NCI-H2171 (cell line): ENCODE measurements around the gene TACC2.
"Not testable (repeated sequence)": the region's sequence is repeated elsewhere in the genome, so short reads cannot be mapped to it uniquely, and the experiment has no call there.

Experiments used
- DNase-seq: peaks from one replicate; lab custom pipeline; 2025; lab: John Stamatoyannopoulos, UW

Gene TACC2

GRCh38 chr10:122191936-122192541 lies 203.1 kb downstream of the TACC2 start:
- no peak for DNase-seq

- DNase-seq: no peak
Measured at GRCh38 chr10:122194251-122194650, 205.3 kb downstream of the TACC2 start.

- DNase-seq: no peak
Measured at GRCh38 chr10:122196218-122196617, 207.3 kb downstream of the TACC2 start.

- no peak for DNase-seq
Measured at GRCh38 chr10:122197611-122198222, 208.8 kb downstream of the TACC2 start.

- no peak for DNase-seq
Measured at GRCh38 chr10:122198631-122199030, 209.7 kb downstream of the TACC2 start.

- DNase-seq: no peak
Measured at GRCh38 chr10:122199070-122199469, 210.1 kb downstream of the TACC2 start.

GRCh38 chr10:122199689-122200088 lies 210.7 kb downstream of the TACC2 start:
- no peak for DNase-seq

GRCh38 chr10:122201401-122201800 lies 212.4 kb downstream of the TACC2 start:
- DNase-seq: no peak

GRCh38 chr10:122203180-122203579 lies 214.2 kb downstream of the TACC2 start:
- DNase-seq: not testable (repeated sequence)

- DNase-seq: no peak
Measured at GRCh38 chr10:122204691-122205489, 215.9 kb downstream of the TACC2 start.

- DNase-seq: no peak
Measured at GRCh38 chr10:122206471-122207065, 217.6 kb downstream of the TACC2 start.

- no peak for DNase-seq
Measured at GRCh38 chr10:122207163-122207562, 218.2 kb downstream of the TACC2 start.

- DNase-seq: peak; percentile 29
Measured at GRCh38 chr10:122207596-122207995, 218.6 kb downstream of the TACC2 start.

- no peak for DNase-seq
Measured at GRCh38 chr10:122208571-122209430, 219.8 kb downstream of the TACC2 start.

- no peak for DNase-seq
Measured at GRCh38 chr10:122210481-122211265, 221.7 kb downstream of the TACC2 start.

GRCh38 chr10:122213364-122213763 lies 224.4 kb downstream of the TACC2 start:
- no peak for DNase-seq

GRCh38 chr10:122213766-122214165 lies 224.8 kb downstream of the TACC2 start:
- no peak for DNase-seq

GRCh38 chr10:122216047-122216446 lies 227.1 kb downstream of the TACC2 start:
- no peak for DNase-seq

GRCh38 chr10:122219340-122219739 lies 230.4 kb downstream of the TACC2 start:
- no peak for DNase-seq

GRCh38 chr10:122220736-122221135 lies 231.8 kb downstream of the TACC2 start:
- DNase-seq: no peak

- no peak for DNase-seq
Measured at GRCh38 chr10:122221958-122222357, 233.0 kb downstream of the TACC2 start.
